Motor neuron (in vitro differentiated cells): ENCODE data around the gene VAT1L. TPM values are rescaled to one million over a fixed set of nuclear protein-coding genes. Genes with fewer than 3 reads are reported as not detected.

Experiments used
- ATAC-seq, 8 experiments: fragments of 200-7000 bp; cut with Tn5 transposase; replicated peaks in 6 of 8; 2 replicates each; pipeline ENCODE4 v1.8.0; 2021; ENCODE audit warnings: mild to moderate bottlenecking in 8 of 8, moderate library complexity in 8 of 8
- H3K27ac ChIP-seq, 2 donors: fragments of 250-450 bp; sonication (Bioruptor Pico); 2 replicates each; pipeline ENCODE4 v1.9.0; 2021; ENCODE audit warnings: antibody characterized with exemption in 2 of 2, mild to moderate bottlenecking in 2 of 2, moderate library complexity in 1 of 2
- H3K4me1 ChIP-seq, 2 donors: fragments of 250-450 bp; sonication (Bioruptor Pico); replicated peaks in 1 of 2; 2 replicates each; pipeline ENCODE4 v1.6.1; 2021; ENCODE audit warnings: antibody characterized with exemption in 2 of 2, mild to moderate bottlenecking in 2 of 2, moderate library complexity in 1 of 2
- H3K4me3 ChIP-seq, 5 donors: fragments of 250-450 bp; sonication (Bioruptor Pico); 2 replicates each; pipeline ENCODE4 v1.9.0; 2021; ENCODE audit warnings: antibody characterized with exemption in 5 of 5, mild to moderate bottlenecking in 5 of 5, moderate library complexity in 4 of 5
- WGBS, 10 experiments: fragments of 450-650 bp; shearing (Covaris generic); methylation state at CpG; one replicate each; pipeline ENCODE4 v1.0.0; 2022; 5-methylcytosine and 5-hydroxymethylcytosine counted together
- in situ Hi-C, 9 experiments: fragments of 400-800 bp; cut with MboI; loops; one replicate each; pipeline ENCODE4 v1.15.0; 2021; ENCODE audit warnings: low sequenced_read_pairs in 9 of 9, low pct_unique_long_range_greater_than_20kb in 2 of 9; ENCODE audit not compliant: unreplicated experiment in 9 of 9
- total RNA-seq, 8 experiments: library from RNA; unstranded; fragments of 300-600 nt; gene quantifications; 2 replicates each; pipeline versions ENCODE4 v1.2.3 to v1.2.4, GENCODE V29; 2022

VAT1L gene
- total RNA-seq, 8 experiments from 2014 or later: 0.17 to 195 (median 16.1) TPM

GRCh38 chr16:78004517-78004916, 216.2 kb downstream of the VAT1L start:
- H3K27ac ChIP-seq: no peak overlapping the region
- WGBS, 10 experiments: 11 to 100% (median 83%) methylated on average over 1 to 4 of the region's 4 CpGs; no CpG with 5 or more reads in 1 of the 10 experiments
- no peak overlapping the region for H3K4me3 ChIP-seq
- ATAC-seq: no peak
- in situ Hi-C loops: no loop called here
- H3K4me1 ChIP-seq: no peaks in the 10 kb centered on the region

GRCh38 chr16:78005881-78006280, 217.5 kb downstream of the VAT1L start:
- Histone ChIP-seq H3K4me1 (no peaks in the 10 kb centered on the region), H3K27ac (no peak overlapping the region), H3K4me3 (no peak overlapping the region)
- ATAC-seq: no peak
- in situ Hi-C loops: no loop called here
- WGBS, 10 experiments: 59 to 100% (median 87%) methylated on average over 1 to 5 of the region's 5 CpGs; no CpG with 5 or more reads in 4 of the 10 experiments

DNA sequence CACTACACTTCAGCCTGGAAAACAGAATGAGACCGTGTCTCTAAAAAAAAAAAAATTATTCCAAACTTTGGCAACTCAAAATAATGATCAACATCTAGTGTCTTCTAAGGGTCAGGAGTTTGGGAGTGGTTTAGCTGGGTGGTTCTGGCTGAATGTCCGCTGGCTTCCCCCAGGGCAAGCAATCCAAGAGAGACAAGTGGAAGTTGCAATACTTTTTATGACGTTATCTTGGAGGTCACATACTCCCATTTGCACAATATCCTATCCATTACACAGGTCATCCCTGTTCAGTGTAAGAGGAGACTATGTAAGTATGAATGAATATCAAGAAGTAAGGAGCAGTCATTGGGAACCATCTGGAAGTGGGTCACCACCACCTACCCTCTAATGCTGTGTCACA, 218.8 kb downstream of the VAT1L start:
- Histone ChIP-seq H3K27ac (no peak overlapping the region), H3K4me3 (no peak overlapping the region), H3K4me1 (no peaks in the 10 kb centered on the region)
- 15 to 100% (median 100%) methylated on average over 1 to 2 of the region's 3 CpGs; no CpG with 5 or more reads in 1 of the 10 experiments for WGBS, 10 experiments
- peak in 1 of 8 experiments; percentile 24 for ATAC-seq
- in situ Hi-C loops: no loop called here

DNA sequence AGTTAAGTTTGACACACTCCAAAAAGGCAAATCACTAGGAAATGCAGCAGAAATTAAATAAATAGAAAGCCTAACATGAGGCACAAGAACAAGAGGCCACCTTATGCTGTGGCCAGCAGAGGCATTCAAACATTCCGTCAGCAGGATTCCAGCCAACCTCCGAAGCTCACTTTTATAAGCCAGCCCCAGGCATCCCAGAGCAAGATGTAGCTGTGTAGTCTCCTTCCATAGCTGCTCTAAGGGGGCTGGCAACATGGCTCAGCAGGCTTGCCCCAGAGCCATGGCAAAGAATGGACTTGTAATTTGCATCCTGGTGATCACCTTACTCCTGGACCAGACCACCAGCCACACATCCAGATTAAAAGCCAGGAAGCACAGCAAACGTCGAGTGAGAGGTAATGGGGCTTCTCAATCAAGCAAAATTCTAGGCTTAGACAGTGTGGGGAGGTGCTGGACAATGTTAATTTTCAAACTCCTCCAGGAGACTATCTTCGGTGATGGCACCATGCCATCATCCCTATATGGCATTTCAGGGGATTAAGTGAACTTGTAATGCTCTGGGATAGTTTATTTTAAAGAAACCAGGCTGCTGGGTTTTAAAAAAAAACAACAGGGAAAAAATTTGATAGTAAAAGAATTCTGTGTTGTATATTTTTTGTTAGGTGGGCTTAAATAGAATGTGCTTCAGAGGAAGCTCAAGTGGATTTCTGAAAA, 234.1 kb downstream of the VAT1L start, which contains the start of gene CLEC3A:
Gene CLEC3A, plus strand, starts transcription at position 202 of the 714 bp plus-strand sequence. Its CDS starts 79 bp downstream, at position 281.
- Histone ChIP-seq H3K4me1 (peaks cover 0 to 6% of the 10 kb centered on the region in 2 donors), H3K27ac (no peak within 1 kb of the TSS), H3K4me3 (no peak within 1 kb of the TSS)
- in situ Hi-C loops: no loop called here
- no peak for ATAC-seq
- WGBS, 10 experiments: 0 to 100% (median 60%) methylated on average over 1 to 5 of the region's 5 CpGs

DNA sequence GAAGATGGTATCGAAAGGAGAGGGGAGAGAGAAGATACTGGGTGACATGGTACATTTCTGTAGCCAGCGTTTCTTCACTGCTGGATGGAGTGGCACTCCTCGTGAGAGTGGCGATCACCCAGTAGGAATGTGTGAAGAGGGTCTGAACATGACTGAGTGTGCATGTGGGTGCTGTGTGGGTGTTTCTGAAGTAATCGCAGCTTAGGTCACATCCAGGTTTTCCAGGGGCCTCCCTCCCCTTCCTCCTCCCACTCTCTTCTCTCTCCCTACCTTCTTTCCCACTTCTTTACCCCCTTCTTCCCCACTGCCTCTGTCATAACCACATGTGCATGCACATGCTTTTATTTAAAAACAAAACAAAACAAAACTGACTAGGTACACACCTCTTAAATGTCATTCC, 235.8 kb downstream of the VAT1L start:
- H3K27ac ChIP-seq: no peak overlapping the region
- peaks cover 0 to 4% of the 10 kb centered on the region in 2 donors for H3K4me1 ChIP-seq
- no peak overlapping the region for H3K4me3 ChIP-seq
- ATAC-seq: no peak
- 0 to 96% (median 60%) methylated on average over 1 to 4 of the region's 5 CpGs; no CpG with 5 or more reads in 1 of the 10 experiments for WGBS, 10 experiments
- in situ Hi-C loops: no loop called here

GRCh38 chr16:78025631-78026030, 237.3 kb downstream of the VAT1L start:
- WGBS, 10 experiments: 57 to 100% (median 83%) methylated on average over 1 of the region's 1 CpG; no CpG with 5 or more reads in 3 of the 10 experiments

GRCh38 chr16:78028018-78028417, 239.7 kb downstream of the VAT1L start:
- in situ Hi-C loops: loop anchor here in 1 of 9 experiments (25.0 kb wide), 1 partner anchor 791 kb away; no protein-coding TSS in a partner anchor
- ATAC-seq: no peak
- Histone ChIP-seq H3K27ac (no peak overlapping the region), H3K4me3 (no peak overlapping the region), H3K4me1 (peaks cover 0 to 4% of the 10 kb centered on the region in 2 donors)
- WGBS, 10 experiments: 0 to 70% (median 10%) methylated on average over 1 to 3 of the region's 3 CpGs

More at GRCh38 chr16:78025631-78026030, 237.3 kb downstream of the VAT1L start:
- peak in 1 of 8 experiments; percentile 58 for ATAC-seq
- in situ Hi-C loops: loop anchor here in 1 of 9 experiments (25.0 kb wide), 1 partner anchor 788 kb away; no protein-coding TSS in a partner anchor
- Histone ChIP-seq H3K4me1 (peaks cover 0 to 4% of the 10 kb centered on the region in 2 donors), H3K27ac (no peak overlapping the region), H3K4me3 (no peak overlapping the region)

Other genes starting within 250 kb of the VAT1L start
- gene NUDT7, start 66.0 kb upstream of the VAT1L start, total RNA-seq: 10 to 100 TPM in 2 of 8 experiments, 1 to 10 TPM in 6; 4.1 to 14.2 (median 8.8) TPM
- under 1 TPM in 1 of 8 experiments, not detected in 7; 0.14 TPM for gene CLEC3A, start 234.0 kb downstream of the VAT1L start, total RNA-seq